Fibroblast of lung (primary cell): ENCODE results near the gene HDLBP.

ENCODE experiments used
- EZH2 ChIP-seq: IDR thresholded peaks from 2 replicates; pipeline ENCODE4 v1.5.1; 2012; ENCODE audit warnings: low read length, control low read depth, mild to moderate bottlenecking; ENCODE audit errors: missing control alignments
- TF ChIP-seq, protein P1 (sequence below), 2 donors: IDR thresholded peaks in 1 of 2; conservative IDR thresholded peaks in 1 of 2; 1 replicate in 1 of 2; 2 replicates in 1 of 2; pipeline ENCODE4 v1.5.1; 2011 to 2012; ENCODE audit warnings: low read length in 2 of 2, control low read depth in 1 of 2, inconsistent platforms in 1 of 2, low read depth in 1 of 2, mild to moderate bottlenecking in 1 of 2

DNA sequence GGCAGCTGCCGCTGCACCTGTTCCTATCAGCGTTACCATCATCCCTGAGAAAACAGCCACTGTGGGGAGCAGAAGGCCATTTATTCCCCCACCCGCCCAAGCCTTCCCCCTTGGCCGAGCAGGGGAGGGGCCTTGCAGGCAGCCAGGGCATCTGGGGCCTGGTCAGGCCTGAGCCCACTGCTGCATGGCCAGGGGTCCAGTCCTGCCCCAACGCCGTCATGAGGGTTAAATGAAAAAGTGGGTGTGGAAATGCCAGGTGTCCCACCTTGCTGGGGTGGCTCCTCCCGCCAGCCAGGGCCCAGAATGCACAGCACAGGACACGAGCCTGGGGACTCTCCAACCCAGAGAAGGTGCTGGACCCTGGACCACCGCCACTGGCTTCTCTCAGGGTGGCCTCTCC, 112.8 kb downstream of the HDLBP start:
- TF ChIP-seq, protein P1, sequence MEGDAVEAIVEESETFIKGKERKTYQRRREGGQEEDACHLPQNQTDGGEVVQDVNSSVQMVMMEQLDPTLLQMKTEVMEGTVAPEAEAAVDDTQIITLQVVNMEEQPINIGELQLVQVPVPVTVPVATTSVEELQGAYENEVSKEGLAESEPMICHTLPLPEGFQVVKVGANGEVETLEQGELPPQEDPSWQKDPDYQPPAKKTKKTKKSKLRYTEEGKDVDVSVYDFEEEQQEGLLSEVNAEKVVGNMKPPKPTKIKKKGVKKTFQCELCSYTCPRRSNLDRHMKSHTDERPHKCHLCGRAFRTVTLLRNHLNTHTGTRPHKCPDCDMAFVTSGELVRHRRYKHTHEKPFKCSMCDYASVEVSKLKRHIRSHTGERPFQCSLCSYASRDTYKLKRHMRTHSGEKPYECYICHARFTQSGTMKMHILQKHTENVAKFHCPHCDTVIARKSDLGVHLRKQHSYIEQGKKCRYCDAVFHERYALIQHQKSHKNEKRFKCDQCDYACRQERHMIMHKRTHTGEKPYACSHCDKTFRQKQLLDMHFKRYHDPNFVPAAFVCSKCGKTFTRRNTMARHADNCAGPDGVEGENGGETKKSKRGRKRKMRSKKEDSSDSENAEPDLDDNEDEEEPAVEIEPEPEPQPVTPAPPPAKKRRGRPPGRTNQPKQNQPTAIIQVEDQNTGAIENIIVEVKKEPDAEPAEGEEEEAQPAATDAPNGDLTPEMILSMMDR (conservative IDR thresholded peaks at IDR 0.05 in 1 of 2, IDR thresholded peaks at IDR 0.05 in 1 of 2; ENCODE audit: low read depth in 1 of 2, low read length in 2 of 2), result no peak
- no peak for TF ChIP-seq EZH2
